Glutamatergic neuron (in vitro differentiated cells): ENCODE measurements around the gene PPP2R2B. TPM values are rescaled to one million over a fixed set of nuclear protein-coding genes. Genes with fewer than 3 reads are reported as not detected.

Experiments
- DNase-seq: peaks from one replicate; pipeline ENCODE4 v3.0.0; 2022
- H3K27ac Mint-ChIP-seq: one replicate; pipeline ENCODE4 v1.8.0; 2020; ENCODE audit warnings: mild to moderate bottlenecking, mixed read lengths, inconsistent platforms; ENCODE audit not compliant: unreplicated experiment
- H3K27me3 Mint-ChIP-seq: one replicate; pipeline ENCODE4 v1.8.0; 2020; ENCODE audit warnings: mild to moderate bottlenecking, moderate library complexity, mixed read lengths, inconsistent platforms; ENCODE audit not compliant: unreplicated experiment
- H3K36me3 Mint-ChIP-seq: one replicate; pipeline ENCODE4 v1.8.0; 2020; ENCODE audit warnings: mild to moderate bottlenecking, mixed read lengths, inconsistent platforms; ENCODE audit not compliant: unreplicated experiment
- H3K4me1 Mint-ChIP-seq: one replicate; pipeline ENCODE4 v1.8.0; 2020; ENCODE audit warnings: mild to moderate bottlenecking, low read depth, mixed read lengths, inconsistent platforms; ENCODE audit not compliant: unreplicated experiment
- H3K4me3 Mint-ChIP-seq: one replicate; pipeline ENCODE4 v1.8.0; 2020; ENCODE audit warnings: mild to moderate bottlenecking, mixed read lengths, inconsistent platforms; ENCODE audit not compliant: unreplicated experiment
- H3K9me3 Mint-ChIP-seq: one replicate; pipeline ENCODE4 v1.8.0; 2020; ENCODE audit warnings: mild to moderate bottlenecking, moderate library complexity, mixed read lengths, inconsistent platforms; ENCODE audit not compliant: unreplicated experiment
- total RNA-seq: library from RNA; stranded (reverse); fragmentation: NEBNext Ultra II Directional; extraction: Animal tissue kit (Norgen Biotek cat#: 25700); gene quantifications from one replicate; pipeline ENCODE4 v1.2.1, GENCODE V29; 2021; ENCODE audit not compliant: unreplicated experiment
- TF ChIP-seq, protein P1 (sequence below): fragments of 200-600 bp; sonication (generic); IDR thresholded peaks from one replicate; pipeline ENCODE4 v1.5.0; 2021; ENCODE audit not compliant: partially characterized antibody, unreplicated experiment

Gene PPP2R2B
- total RNA-seq, 1 donor from 2014 or later, result 11.4 TPM

- DNase-seq, result no peak
- TF ChIP-seq, protein P1, sequence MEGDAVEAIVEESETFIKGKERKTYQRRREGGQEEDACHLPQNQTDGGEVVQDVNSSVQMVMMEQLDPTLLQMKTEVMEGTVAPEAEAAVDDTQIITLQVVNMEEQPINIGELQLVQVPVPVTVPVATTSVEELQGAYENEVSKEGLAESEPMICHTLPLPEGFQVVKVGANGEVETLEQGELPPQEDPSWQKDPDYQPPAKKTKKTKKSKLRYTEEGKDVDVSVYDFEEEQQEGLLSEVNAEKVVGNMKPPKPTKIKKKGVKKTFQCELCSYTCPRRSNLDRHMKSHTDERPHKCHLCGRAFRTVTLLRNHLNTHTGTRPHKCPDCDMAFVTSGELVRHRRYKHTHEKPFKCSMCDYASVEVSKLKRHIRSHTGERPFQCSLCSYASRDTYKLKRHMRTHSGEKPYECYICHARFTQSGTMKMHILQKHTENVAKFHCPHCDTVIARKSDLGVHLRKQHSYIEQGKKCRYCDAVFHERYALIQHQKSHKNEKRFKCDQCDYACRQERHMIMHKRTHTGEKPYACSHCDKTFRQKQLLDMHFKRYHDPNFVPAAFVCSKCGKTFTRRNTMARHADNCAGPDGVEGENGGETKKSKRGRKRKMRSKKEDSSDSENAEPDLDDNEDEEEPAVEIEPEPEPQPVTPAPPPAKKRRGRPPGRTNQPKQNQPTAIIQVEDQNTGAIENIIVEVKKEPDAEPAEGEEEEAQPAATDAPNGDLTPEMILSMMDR, result no peak
- H3K27ac Mint-ChIP-seq, result peak overlapping the region; percentile 69
- no peaks in the 10 kb centered on the region for H3K27me3 Mint-ChIP-seq
- peaks cover 6% of the 10 kb centered on the region for H3K4me1 Mint-ChIP-seq
- no peak overlapping the region for H3K4me3 Mint-ChIP-seq
- H3K36me3 Mint-ChIP-seq, result no peaks in the 10 kb centered on the region
- no peaks in the 10 kb centered on the region for H3K9me3 Mint-ChIP-seq
Measured at GRCh38 chr5:146779211-146779869, 99.2 kb downstream of the PPP2R2B start.

DNA sequence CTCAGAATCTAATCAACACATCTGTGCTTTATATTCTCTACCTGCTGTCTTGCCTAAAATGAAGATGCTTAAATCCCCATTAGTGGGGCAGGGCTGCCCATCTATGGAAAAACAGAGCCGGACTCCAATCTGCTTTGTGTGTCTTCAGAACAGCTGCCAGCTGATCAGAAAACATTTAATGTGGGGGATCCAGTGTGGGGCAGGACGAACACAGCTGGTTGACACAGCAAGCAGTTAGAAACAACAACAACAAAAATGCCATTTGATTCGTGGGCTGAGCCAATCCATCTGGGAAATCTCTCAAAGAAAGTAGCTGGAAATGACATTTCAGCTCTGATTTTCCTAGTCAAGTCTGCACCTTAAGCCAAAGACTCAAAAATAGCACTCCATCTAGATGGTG is 99.8 kb downstream of the PPP2R2B start:
- Mint-ChIP-seq H3K27ac (peak overlapping the region; percentile 76), H3K36me3 (no peaks in the 10 kb centered on the region)
- no peak for DNase-seq

GRCh38 chr5:146778261-146778660 is 100.3 kb downstream of the PPP2R2B start:
- Mint-ChIP-seq H3K36me3 (no peaks in the 10 kb centered on the region), H3K9me3 (no peaks in the 10 kb centered on the region), H3K4me3 (no peak overlapping the region), H3K27me3 (no peaks in the 10 kb centered on the region), H3K4me1 (peaks cover 6% of the 10 kb centered on the region), H3K27ac (peak overlapping the region; percentile 76)
- no peak for DNase-seq
- TF ChIP-seq, protein P1, result no peak

More for the DNA sequence above, 99.8 kb downstream of the PPP2R2B start:
- Mint-ChIP-seq H3K4me1 (peaks cover 6% of the 10 kb centered on the region), H3K27me3 (no peaks in the 10 kb centered on the region), H3K4me3 (peak overlapping the region; percentile 27), H3K9me3 (no peaks in the 10 kb centered on the region)
- TF ChIP-seq, protein P1, result no peak

DNA sequence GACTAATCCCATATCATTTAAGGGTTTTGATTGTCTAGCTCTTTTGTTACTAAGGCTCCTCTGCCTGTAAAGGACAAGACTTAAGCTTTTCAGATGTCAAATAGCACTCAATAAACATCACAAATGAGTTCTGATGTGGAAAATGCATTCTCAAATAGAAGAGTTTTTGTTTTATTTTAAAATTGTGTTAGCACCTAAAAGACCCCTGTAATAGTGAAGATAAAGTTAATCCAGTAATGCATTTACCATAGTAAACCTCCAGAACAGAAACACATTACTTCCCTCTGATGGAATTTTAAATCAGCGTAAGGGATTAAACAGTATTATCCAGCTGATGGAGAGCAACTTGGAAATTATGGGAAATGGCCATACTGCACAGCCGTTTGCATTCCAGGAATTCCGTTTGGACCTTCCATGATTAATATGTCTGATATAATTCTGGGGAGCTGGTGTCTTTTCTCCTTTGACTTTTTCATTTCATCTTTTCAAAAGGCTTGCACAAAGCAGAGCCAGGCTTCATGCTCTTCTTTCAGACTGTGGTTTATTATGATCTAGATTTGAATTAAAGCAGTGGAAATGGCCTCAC is 105.6 kb downstream of the PPP2R2B start:
- H3K9me3 Mint-ChIP-seq, result no peaks in the 10 kb centered on the region

GRCh38 chr5:146770980-146771379 is 107.6 kb downstream of the PPP2R2B start:
- Mint-ChIP-seq H3K27me3 (no peaks in the 10 kb centered on the region), H3K9me3 (no peaks in the 10 kb centered on the region), H3K4me3 (no peak overlapping the region), H3K27ac (no peak overlapping the region), H3K4me1 (no peaks in the 10 kb centered on the region), H3K36me3 (no peaks in the 10 kb centered on the region)
- TF ChIP-seq, protein P1, result no peak
- DNase-seq, result no peak

More for the DNA sequence above, 105.6 kb downstream of the PPP2R2B start:
- DNase-seq, result no peak
- TF ChIP-seq, protein P1, result no peak
- H3K27ac Mint-ChIP-seq, result no peak overlapping the region
- H3K27me3 Mint-ChIP-seq, result no peaks in the 10 kb centered on the region
- no peak overlapping the region for H3K4me3 Mint-ChIP-seq
- H3K4me1 Mint-ChIP-seq, result no peaks in the 10 kb centered on the region
- H3K36me3 Mint-ChIP-seq, result no peaks in the 10 kb centered on the region
